Cortex of kidney (tissue), 1 donor: ENCODE data around the gene PRR16.

Experiments
- DNase-seq: peaks from one replicate; lab custom pipeline; 2025; lab: John Stamatoyannopoulos, UW

The PRR16 gene

DNA sequence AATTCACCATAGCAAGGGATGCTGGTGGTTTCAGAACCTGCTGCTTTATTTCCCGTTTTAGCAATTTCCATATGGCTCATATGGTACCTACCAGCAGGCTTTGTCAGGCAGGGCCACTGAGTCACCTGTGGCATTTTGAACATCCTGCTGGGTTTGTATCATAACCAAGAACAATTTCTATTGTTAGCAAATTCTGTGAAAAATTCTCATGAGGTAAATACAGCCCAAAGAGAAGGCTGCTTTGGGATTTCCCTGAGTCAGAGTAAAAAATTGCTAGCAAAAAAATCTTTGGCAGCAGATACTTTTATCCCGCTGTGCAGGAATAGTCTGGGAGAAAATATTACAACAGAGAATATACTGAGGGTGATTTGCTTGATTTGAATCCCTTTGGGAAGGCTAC lies 52.7 kb downstream of the PRR16 start:
- no peak for DNase-seq

DNA sequence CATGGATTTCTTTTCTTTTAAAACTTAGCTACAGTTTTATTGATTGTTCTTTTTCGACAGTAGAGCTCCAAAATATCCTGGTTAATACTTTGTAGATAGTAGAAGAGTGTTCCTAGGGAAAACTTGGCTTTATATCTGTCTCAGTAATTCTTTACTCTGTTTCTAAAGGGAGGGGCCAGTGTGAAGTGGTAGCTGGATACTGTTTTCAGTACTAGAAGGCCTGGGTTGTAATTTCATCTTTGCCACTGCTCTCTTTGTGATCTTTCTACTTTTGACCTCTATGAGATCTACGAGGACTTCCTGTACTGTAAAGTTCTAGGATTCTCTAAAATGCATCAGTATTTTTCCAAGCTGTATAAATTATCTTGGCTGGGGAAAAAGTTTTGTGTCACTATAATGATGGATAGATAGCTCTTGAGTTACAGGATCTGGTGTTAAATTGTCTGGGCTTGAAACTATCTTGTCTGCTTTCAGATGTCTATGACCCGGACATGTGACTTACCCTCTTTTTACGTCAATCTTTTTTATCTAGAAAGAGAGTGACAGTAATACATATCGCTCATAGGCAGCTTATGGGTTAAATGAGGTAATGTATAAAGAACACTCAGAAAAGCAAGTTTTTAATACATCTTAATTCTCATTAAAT lies 53.6 kb downstream of the PRR16 start:
- DNase-seq: no peak

DNA sequence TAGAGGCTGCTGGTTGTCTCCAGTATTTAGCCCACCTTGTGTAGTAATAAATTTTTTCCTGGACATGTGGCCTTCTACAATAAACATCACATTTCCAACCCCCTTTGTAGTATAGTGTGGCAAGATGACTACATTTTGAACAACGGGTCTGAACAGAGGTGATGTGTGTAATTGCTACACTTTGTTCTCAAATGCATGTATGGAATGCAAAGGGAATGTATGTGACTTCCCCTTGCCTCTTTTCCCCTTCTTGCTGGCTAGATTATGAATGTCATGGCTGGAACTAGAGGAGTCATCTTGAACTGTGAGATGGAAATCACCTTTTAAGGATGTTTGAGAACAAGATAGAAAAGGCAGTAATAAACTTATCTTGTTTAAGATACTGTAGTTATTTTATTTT lies 54.5 kb downstream of the PRR16 start:
- DNase-seq: no peak

DNA sequence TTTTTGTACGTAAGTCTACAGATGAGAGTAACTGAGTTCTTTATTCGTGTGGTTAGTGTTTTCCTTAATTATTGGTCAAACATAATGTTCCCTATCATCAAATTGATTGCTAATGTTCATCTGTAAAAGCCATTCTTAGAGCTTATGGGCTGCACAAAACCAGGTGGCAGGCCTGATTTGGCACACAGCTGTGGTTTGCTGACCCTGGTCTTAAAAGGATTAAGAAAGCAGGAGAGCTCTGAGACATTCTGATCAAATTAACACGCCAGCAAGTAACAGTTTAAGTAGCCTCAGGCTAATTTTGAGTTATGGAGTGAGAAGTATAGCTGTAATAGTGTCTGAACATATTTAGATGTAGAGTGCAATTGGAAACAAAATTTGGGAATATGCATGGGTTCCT lies 63.2 kb downstream of the PRR16 start:
- DNase-seq: no peak

DNA sequence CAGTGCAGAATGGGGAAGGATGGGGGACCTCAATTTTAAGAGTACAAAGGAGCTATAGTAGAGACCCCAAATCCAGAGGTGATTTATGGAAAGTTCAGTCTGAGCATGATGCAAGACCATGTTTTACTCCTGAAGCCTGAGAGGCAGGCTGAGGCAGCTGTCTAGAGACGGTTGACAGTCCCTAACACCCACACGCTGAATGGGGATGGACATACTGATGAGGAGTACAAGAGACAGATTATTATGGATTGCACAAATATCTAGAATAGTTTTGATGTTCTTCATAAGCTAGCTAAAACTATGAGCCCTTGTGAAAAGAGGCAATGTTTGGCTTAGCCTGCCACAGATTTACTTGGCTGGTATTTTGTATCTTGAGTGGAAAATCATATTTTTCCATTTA lies 64.5 kb downstream of the PRR16 start:
- DNase-seq: no peak

DNA sequence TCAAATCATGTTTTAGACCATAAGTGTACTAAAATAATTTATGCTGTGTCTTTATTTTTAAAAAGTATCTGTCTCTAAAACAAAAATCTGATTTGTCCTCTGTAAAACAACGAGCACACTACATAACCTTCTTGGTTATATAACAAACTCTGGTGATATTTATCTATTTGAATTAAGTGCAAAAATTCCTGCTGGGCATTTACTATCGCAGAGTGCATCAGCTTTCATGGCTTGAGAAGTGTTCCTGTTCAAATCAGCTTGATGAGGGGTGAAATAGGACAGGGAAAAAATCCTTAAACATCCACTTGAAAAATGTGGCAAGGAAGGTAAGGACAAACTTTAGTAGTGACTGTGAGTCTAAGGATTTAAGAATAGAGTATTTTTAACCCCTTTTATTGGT lies 65.3 kb downstream of the PRR16 start:
- DNase-seq: no peak

DNA sequence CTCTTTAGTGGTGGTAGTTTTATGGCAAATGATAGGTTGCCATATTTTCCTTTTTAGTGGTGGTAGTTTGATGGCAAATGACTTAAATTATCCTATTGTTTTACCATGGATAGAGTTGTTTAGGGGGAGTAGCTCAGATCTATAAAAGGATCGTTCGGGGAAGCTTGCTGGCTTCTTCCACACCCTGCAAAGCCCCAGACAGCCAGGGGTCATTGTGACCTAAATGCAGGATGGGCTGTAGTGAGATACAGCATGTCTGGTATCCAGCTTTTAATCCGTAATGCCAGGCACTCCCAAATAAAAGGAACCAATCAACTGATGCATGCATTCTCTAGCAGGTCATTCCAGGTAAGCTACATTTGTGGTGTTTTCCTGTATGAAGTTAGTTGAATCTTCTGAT lies 67.1 kb downstream of the PRR16 start:
- DNase-seq: no peak

DNA sequence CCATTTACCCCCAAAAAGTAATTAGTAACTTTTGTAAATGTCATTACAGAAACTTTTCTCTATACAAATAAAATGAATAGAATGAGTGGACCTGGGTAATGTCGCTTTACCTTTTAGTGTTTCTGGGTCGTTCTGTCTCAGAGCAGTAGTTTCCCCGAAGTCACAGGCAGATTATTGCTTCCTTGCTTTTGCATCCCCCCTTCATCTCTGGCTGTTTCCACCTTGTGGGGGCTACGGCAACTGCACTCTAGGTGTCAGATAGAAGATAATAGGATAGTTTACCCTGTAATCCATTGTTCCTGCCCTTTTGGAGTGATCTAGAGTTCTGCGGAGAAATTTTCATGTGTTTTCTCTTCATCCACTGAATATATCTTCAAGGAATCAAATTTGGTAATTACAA lies 68.7 kb downstream of the PRR16 start:
- DNase-seq: no peak

DNA sequence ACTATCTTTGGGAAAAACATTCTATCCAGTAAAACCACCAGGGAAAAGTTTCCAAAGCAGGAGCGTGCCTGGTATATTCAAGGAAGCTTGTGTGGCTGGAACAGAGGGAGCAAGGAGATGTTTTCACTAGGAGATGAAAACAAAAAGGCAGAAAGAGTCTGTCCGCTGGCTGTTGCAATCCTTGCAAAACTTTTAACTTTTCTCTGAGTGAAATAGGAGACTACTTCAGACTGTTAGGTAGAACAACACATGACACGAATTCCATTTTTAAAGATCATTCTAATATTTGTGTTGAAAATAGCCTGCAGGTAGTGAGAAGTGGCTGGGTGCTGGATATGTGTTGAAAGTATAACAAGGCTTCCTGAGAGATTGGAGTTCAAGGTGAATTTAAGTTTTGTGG lies 69.5 kb downstream of the PRR16 start:
- DNase-seq: no peak

DNA sequence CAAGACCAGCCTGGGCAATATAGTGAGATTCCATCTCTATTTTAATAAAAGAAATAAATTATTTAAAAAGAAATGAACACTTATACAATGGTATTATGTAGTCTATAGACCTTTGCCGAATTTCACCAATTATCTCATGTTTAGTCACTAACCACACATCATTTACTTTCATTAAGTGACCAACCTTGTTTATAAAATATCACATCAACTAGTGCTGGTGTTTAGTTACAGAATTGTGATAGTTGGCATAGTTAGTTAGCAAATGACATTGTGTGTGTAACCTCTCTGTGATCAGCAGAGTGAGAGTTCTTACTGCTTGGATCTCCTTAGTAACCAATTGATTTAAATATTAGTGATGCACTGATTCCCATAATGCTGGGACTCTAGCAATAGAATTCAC lies 71.8 kb downstream of the PRR16 start:
- DNase-seq: no peak

DNA sequence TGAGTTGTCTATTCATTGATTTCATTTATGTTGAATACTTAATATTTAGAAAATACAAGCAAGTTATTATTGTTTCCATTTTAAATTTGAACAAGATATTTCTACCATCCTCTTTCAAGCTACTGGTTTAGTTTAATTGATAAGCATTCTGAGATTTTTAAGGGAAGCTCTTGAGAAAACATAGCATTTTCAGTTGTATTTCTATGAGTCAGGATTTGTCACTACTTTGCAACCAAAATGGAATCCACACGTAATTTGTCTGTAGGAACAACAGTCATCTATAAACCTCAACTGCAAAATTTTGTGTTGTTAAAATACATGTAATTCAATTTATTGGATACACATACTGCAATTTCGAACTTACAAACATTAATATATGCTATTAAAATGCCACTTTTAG lies 74.0 kb downstream of the PRR16 start:
- no peak for DNase-seq

DNA sequence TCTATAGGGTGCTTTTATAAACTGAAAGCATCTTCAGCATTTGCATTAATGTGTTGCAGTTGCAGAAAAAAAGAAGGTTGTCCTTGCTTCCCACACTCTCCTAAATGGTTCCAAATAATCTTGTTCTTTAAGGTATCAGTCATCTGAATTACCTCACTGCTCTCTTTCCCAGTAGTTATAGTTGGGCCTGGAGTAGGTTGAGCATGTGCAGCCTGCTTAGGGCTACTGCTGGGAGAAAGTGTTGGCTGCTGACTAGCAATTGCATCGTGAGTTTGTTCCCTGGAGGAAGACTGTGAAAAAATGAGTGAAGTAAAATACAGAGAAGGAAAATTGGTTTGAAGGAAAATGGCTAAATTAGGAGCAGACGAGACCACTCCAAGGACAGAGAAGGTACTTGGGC lies 74.5 kb downstream of the PRR16 start:
- no peak for DNase-seq

DNA sequence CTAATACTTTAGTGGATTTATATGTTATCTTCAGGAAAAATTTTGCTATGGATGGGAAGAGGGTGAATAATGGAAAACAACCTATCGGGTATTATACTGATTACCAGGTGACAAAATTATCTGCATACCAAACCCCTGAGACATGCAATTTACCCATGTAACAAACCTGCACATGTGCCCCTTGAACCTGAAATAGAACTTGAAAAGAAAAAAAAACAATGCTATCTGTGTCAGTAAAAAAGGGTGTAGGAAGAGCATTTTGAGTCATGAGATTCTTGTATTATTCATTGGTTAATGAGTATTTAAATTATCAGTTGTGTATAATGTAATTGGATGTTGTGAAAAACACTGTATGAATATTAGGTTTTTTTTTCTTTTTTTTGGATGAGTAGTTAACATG lies 75.4 kb downstream of the PRR16 start:
- no peak for DNase-seq

DNA sequence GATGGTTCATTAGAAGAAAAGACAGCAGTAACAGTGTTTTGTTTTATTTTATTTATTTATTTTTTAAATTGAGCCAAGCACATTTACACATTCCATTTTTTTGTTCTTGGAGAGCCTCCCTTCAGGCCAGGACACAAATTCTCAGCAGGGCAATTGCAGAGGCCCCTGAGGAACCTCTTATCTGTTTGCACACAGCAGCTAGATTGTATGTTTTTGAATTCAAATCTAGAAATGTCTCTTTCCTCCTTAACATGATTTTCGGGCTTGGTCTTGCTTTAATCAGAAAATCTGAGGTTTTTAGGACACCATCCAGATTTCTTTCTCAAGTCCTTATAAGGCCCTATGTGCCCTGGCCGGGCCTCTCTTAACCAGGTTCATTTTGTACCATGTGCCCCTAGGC lies 76.0 kb downstream of the PRR16 start:
- DNase-seq: no peak

DNA sequence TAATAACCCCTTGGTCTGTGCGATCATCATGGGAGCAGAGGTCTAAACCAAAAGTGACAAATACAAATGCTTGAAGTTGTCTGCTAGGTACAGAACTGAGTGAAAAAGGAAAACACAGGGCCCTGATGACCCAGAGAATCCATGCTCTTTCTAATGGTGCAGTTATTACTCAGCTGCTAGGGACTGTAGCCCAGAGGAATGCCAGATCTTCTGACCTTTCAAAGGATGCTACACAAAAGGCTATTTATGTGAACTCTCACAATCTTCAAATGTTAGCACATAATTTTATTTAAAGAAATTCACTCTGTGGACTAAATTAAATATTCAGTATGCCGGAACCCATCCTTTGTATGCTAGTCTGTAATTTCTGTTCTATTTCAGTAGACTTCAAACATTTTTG lies 79.9 kb downstream of the PRR16 start:
- DNase-seq: no peak

DNA sequence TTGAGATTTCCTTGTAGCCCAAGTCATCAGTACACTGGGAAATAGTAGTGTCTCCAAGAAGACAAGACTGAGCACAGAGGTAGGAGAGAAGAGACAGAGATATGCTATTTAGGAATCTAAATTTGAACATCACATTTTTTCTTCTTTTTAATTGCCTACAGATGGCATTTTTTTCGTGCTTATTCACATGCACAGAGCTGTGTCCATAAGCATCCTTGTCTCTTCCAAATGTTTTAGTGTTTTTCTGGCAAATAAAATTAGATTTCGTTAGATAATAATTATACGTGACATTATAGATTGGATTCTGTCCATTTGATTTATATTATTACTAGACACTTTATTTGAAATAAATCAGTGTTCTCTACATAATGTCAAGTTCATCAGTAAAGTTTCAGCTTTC lies 80.9 kb downstream of the PRR16 start:
- no peak for DNase-seq

DNA sequence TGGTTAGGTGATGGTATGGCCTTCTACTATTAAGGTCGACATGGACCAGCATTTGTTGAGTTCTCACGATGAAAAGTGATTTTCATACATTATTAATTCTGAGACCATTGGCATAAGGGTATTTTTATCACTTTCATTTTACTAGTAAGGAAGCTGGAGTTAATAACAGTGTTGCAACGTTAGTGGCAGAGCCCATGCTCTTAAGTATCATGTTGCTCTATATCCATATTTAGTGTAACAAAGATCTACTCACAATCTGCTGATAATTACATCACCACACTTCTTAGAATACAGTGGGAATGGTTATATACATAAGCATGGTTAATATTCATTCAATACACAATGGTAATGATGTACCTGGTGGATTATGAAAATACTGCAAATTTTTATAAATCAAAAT lies 81.9 kb downstream of the PRR16 start:
- DNase-seq: no peak

DNA sequence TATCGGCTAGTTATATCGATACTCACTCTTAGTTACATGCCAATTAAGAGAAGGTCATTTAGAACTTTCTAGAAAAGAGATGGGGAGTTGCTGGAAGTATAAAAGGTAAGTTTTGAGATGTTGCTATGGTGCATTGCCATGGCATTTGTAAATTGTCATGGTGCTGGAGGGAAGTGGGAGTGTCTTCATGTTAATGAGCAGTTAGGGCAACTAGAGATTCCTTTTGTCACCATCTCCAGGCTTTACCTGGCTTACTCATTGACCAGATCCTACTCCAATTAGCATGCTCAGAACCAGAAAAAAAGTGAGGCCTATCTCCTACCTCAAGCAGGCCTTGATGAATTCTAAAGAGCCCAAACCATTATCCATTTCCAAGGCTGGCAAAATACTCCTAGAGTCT lies 82.8 kb downstream of the PRR16 start:
- DNase-seq: no peak

DNA sequence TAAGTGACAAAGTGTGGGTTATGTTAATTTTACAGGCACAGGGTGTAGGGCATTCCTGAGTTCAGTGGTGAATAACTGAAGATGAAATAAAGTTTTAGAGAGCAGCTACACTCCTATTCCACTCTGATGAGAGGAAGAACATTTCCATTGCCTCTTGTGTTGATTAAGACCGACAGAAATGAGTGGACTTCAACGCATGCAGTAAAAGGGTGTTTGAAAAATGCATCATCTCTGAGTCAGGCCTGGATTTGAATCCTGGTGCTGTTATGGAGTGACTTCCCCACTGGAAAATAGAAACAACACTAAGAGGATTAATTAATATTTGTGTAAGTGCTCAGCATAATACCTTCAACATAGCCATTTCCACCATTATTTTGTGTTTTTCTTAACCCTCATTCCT lies 86.3 kb downstream of the PRR16 start:
- no peak for DNase-seq

DNA sequence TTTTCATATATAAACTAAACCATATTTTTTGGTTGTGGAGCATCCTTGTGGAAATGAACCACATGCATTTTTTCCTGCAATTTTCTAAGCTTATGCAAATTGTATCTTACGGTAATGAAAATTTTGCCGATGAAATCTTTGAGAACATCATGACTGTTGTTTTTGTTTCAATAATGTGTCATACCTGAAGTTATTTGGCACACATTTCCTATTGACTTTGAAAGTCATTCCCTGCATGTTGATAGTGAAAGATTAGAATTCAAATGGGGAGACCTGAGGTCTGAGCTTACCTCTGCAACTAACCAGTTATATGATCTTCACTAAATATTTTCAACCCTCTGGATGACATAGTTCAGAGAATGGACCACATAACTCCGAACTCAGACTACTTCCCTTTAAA lies 88.5 kb downstream of the PRR16 start:
- DNase-seq: no peak

DNA sequence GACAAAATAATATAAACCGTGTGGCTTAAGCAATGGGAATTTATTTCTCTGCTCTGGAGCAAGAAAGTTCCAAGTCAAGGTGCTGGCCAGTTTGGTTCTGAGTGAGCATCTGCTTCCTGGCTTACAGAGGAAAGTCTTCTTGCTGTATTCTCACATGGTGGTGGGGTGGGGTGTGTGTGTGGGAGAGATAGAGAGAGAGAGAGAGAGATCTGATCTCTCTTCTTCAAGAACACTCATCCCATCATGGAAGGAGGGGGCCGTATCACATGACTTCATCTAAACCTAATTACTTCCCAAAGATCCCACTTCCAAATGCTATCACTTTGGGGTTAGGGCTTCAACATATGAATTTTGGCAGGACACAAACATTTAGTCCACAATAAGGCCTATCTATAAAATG lies 91.2 kb downstream of the PRR16 start:
- no peak for DNase-seq

DNA sequence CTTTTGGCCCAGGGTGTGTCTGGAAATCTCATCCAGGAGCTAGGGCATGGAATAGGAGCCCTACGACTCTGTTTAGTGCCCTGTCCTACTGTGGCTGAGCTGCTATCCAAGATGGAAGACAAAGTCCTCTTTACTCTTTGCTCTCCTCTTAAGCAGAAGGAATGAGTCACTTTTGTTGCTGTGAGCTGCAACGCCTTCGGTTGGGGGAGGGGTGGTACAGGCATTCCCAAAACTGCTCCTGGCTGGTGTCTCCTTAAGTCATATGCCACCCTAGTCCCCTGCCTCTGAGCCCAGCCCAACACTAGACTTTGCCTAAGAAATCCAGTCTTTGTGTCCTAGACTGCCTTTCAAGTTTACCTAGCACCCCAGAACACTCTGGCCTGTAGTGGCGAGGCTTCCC lies 99.9 kb downstream of the PRR16 start:
- DNase-seq: no peak

DNA sequence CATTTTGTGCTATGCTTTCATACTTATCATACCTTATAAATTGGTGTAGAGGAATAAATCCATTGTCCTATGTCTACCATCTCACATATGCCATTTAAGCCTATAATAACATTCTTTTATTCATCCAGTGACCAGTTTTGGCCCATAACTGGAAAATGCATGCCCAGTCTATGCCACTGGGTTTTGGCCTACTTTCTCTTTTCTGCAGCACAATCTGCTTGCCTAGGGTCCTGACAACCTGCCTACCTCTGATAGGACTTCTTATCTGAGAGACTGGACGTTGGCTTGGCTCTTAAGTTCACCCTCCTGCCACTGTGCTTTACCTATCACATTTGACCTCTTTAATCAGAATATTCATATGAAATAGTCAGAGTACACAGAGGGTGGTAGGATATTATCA lies 103.0 kb downstream of the PRR16 start:
- no peak for DNase-seq

DNA sequence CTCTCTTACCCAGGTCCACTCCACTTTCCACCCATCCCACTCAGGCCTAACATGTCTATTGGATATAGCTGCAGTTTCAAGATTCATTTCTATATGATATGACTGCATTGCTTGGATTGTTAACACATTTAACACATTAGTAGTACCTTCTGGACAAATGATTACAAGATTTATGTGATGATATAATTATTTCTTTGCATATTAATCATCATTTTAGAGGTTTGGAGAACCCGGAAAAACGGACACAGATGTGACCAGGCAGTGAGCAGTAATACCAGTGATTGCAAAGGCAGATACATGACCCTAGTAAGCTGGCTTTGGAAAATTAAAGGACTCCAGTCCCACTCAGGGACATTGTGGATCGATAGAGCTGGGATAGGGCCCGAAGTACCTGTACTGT lies 103.8 kb downstream of the PRR16 start:
- DNase-seq: no peak

DNA sequence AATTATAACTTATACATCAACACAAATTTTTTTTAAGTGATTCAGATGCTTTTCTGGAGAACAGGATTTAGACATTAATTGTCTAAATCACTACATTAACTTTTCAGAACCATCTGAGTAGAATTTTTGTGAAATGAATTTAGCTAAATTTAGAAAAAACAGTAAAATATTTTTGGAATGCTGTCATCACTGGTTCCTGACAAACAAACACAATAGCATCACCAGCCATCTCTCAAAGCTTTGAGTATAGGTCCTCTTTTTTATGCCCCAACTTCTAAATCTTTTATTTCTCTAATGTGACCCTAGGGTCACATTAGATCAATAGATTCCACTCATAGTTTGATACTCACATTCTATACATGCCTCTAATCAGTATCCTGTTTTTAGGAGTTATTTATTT lies 104.6 kb downstream of the PRR16 start:
- no peak for DNase-seq
